Dermis lymphatic vessel endothelial cell (primary cell): ENCODE results near the gene FLNC. TPM values are rescaled to one million over a fixed set of nuclear protein-coding genes. Genes with fewer than 3 reads are reported as not detected.

Experiments used
- total RNA-seq: library from RNA; depleted of rRNA; stranded (reverse); fragments of >200 nt; gene quantifications from 2 replicates; pipeline ENCODE4 v1.2.1, GENCODE V29; 2014

The FLNC gene, protein sequence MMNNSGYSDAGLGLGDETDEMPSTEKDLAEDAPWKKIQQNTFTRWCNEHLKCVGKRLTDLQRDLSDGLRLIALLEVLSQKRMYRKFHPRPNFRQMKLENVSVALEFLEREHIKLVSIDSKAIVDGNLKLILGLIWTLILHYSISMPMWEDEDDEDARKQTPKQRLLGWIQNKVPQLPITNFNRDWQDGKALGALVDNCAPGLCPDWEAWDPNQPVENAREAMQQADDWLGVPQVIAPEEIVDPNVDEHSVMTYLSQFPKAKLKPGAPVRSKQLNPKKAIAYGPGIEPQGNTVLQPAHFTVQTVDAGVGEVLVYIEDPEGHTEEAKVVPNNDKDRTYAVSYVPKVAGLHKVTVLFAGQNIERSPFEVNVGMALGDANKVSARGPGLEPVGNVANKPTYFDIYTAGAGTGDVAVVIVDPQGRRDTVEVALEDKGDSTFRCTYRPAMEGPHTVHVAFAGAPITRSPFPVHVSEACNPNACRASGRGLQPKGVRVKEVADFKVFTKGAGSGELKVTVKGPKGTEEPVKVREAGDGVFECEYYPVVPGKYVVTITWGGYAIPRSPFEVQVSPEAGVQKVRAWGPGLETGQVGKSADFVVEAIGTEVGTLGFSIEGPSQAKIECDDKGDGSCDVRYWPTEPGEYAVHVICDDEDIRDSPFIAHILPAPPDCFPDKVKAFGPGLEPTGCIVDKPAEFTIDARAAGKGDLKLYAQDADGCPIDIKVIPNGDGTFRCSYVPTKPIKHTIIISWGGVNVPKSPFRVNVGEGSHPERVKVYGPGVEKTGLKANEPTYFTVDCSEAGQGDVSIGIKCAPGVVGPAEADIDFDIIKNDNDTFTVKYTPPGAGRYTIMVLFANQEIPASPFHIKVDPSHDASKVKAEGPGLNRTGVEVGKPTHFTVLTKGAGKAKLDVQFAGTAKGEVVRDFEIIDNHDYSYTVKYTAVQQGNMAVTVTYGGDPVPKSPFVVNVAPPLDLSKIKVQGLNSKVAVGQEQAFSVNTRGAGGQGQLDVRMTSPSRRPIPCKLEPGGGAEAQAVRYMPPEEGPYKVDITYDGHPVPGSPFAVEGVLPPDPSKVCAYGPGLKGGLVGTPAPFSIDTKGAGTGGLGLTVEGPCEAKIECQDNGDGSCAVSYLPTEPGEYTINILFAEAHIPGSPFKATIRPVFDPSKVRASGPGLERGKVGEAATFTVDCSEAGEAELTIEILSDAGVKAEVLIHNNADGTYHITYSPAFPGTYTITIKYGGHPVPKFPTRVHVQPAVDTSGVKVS (N-terminal part only)
- total RNA-seq = 98.2 and 119 TPM in 2 replicates

DNA sequence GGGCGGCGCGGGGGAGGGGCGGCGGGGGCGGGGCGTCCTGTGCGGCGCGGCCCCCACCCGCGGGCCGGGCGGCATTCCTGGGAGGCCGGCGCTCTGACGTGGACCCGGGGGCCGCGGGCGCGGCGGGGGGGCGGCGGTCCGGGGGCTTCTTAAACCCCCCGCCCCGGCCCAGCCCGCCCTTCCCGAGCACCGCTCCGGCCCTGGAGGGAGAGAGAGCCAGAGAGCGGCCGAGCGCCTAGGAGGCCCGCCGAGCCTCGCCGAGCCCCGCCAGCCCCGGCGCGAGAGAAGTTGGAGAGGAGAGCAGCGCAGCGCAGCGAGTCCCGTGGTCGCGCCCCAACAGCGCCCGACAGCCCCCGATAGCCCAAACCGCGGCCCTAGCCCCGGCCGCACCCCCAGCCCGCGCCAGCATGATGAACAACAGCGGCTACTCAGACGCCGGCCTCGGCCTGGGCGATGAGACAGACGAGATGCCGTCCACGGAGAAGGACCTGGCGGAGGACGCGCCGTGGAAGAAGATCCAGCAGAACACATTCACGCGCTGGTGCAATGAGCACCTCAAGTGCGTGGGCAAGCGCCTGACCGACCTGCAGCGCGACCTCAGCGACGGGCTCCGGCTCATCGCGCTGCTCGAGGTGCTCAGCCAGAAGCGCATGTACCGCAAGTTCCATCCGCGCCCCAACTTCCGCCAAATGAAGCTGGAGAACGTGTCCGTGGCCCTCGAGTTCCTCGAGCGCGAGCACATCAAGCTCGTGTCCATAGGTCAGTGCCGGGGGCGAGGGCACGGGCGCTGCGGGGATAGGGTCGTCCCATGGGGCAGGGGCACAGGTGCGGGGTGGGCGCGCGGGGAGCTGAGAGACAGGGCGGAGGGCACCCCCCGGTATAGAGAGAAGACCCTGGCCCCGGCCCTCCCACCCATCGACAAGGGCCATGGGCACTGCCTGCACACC, at the start of gene FLNC:
TSS of gene FLNC (plus strand) at position 176 of the 947 bp plus-strand sequence. CDS start at position 408, 232 bp downstream.

DNA sequence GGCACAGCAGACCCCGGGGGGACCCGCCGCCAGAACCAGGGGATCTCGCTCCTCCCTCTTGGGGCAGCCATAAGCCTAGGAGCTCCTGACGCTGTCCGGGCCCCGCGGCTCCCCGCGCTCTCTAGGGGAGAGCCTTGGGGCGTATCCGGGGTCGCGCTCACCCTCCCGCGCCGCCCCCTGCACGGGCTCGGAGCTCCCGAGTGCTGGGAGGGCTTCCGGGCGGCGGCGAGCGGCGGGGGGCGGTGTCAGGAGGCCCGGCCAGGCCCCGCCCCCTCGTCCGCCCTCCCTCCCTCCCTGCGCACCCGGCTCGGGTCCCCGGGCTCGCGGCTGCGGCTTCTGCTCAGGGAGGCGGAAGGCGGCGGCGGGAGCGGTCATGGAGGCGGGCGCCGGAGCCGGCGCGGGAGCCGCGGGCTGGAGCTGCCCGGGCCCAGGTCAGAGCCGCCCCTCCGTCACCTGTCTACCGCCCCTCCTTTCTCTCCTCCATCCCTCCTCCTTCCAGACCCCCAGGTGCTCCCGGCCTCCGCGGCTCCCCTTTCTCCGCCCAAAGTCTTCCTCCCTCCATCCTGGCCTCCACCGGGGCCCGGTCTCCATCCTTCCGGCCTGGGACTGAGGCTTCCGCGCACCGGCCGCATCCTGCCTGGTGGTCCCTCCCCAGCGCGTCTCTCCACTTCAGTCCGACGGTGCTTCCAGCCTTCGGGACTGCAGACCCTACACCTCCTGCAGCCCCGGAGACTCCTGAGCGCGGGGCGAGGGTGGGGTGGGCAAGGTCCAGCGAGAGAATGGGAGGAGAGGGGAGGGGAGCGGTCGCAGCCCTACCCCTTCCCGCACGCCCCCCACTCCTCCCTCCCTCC, 38.9 kb upstream of the FLNC start, which contains the start of gene CCDC136:
TSS of gene CCDC136 (plus strand) at position 848 of the 851 bp plus-strand sequence. CDS start 444 bp downstream, outside the sequence.

DNA sequence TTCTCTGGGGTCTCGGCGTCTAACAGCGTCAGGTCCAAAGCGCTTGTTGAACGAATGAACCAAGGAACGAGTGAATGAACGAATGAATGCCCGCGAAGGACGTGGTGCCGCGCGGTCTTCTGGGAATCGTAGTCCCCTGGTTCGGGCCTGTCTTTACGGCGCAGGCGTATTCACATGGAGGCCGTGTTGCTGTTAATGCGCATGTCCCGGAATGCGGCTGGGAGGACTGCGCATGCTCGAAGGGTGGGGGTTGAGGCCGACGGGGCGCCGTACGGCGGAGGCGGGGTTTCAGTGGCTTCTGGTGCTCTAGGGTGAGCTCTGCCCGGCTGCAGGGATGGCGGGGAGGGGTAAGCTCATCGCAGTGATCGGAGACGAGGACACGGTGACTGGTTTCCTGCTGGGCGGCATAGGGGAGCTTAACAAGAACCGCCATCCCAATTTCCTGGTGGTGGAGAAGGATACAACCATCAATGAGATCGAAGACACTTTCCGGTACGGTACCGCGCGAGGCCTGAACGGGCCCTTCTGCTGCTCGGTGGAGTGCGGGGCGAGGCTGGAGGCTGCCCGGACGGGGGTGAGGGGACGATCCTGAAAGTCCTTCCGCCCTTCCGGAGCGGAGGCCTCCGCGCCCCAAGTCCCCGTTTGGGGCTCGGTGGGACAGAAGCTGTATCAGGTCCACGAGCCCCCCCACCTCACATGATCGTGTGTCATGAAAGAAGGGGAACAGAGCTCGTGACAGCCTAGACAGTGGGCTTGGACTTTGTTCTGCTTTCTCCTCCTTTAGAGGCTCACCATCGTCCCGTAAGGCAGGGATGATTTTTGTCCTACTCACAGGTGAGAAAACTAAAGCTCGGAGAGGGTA, 32.6 kb downstream of the FLNC start, which contains the start of gene ATP6V1F:
TSS of gene ATP6V1F (plus strand) at position 286 of the 862 bp plus-strand sequence. CDS start at position 335, 49 bp downstream.

Other genes with a start within 250 kb of the FLNC start
- gene GARIN1A, start 158.1 kb upstream of the FLNC start, total RNA-seq = 0.09 and 0.33 TPM in 2 replicates
- gene CALU, start 91.0 kb upstream of the FLNC start, total RNA-seq = 266 and 321 TPM in 2 replicates
- gene OPN1SW, start 54.6 kb upstream of the FLNC start, total RNA-seq = not detected in 2 replicates
- 0.33 and 1.6 TPM in 2 replicates for gene CCDC136, start 38.4 kb upstream of the FLNC start, total RNA-seq
- gene ATP6V1F, start 32.5 kb downstream of the FLNC start, total RNA-seq = 66.6 and 88.1 TPM in 2 replicates
- not detected in 2 replicates for gene KCP, start 80.3 kb downstream of the FLNC start, total RNA-seq
- gene IRF5, start 107.5 kb downstream of the FLNC start, total RNA-seq = under 0.01 and 0.09 TPM in 2 replicates
- 40.0 and 52.3 TPM in 2 replicates for gene TNPO3, start 224.7 kb downstream of the FLNC start, total RNA-seq